ENCODE data around the gene ACTR5.

ACTR5 gene

DNA sequence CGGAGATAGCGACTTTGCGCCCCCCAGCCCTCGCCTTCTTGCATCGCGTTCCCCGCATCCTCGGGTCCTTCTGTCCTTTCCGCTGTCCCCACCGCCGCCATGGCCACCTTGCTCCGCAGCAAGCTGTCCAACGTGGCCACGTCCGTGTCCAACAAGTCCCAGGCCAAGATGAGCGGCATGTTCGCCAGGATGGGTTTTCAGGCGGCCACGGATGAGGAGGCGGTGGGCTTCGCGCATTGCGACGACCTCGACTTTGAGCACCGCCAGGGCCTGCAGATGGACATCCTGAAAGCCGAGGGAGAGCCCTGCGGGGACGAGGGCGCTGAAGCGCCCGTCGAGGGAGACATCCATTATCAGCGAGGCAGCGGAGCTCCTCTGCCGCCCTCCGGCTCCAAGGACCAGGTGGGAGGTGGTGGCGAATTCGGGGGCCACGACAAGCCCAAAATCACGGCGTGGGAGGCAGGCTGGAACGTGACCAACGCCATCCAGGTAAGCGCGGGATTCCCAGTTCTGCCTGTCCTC lies 23.6 kb upstream of the ACTR5 start:
- DNase-seq (ENCODE audit: low spot score): no peak
- H3K9me3 ChIP-seq (replicated peaks in 1 of 2; ENCODE audit: control insufficient read depth in 2 of 2, insufficient read depth in 1 of 2, low read depth in 1 of 2, low read length in 2 of 2): peaks cover 9 to 10% of the 10 kb centered on the region in 2 donors

DNA sequence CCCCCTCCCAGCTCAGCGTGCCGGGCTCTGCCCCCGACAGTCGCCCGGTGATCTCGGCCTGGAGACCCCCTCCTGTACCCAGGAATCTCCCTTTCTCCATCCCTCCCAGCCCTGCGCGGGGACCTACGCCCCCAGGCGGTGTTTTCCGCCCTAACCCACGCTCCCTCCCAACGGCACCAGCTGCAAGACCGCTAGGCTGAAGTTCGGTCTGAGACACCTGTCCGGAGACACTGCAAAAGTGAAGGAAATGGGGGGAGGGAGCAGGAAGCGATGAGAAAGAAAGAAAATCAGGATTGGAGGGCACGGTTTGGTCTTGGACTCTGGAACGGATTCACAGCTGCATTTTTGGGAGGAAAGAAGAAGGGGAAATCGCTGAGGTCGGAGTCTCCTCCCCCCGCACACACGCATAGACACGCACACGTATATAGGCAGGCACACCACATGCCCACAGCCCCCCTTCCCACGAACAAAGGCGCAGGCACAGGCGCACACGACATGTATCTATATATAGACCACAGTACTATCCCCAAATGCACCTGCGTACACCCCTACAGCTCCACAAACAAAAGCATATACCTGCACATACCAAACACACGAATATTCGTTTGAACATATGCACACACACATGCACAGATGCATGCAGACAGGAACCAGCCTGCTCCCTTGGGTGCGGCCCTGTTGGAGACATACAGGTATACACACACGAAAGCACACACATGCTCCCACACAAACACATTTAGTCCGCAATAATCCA lies 22.9 kb upstream of the ACTR5 start:
- no peak overlapping the region for H3K27ac ChIP-seq (replicated peaks; ENCODE audit: low read length)
- peaks cover 72 to 100% (median 99%) of the 10 kb centered on the region in 3 experiments for H3K27me3 ChIP-seq (ENCODE audit: control insufficient read depth in 3 of 3, insufficient read depth in 3 of 3, low read depth in 1 of 3, low read length in 3 of 3)
- H3K4me3 ChIP-seq (ENCODE audit: low read length in 2 of 2): no peak overlapping the region
- H3K14ac ChIP-seq (ENCODE audit: low read length): no peak overlapping the region
- H3K18ac ChIP-seq (ENCODE audit: low read length): peak overlapping the region; percentile 88
- H2BK12ac ChIP-seq (ENCODE audit: low read length): no peak overlapping the region
- WGBS, 2 donors (ENCODE audit: extremely low coverage in 2 of 2, insufficient read length in 2 of 2, insufficient replicate concordance in 1 of 2): no CpG with 5 or more reads among the region's 35 CpGs
- no peak overlapping the region for H4K91ac ChIP-seq (ENCODE audit: low read depth, low read length, poor library complexity)
- H4K8ac ChIP-seq (ENCODE audit: low read depth, low read length): no peak overlapping the region
- H3K4me1 ChIP-seq (ENCODE audit: control insufficient read depth in 2 of 2, insufficient read depth in 1 of 2, low read depth in 1 of 2, low read length in 2 of 2): peaks cover 13 to 32% of the 10 kb centered on the region in 2 donors
- H2AK5ac ChIP-seq (ENCODE audit: low read depth, low read length): no peak overlapping the region
- H3K9me3 ChIP-seq (replicated peaks in 1 of 2; ENCODE audit: control insufficient read depth in 2 of 2, insufficient read depth in 1 of 2, low read depth in 1 of 2, low read length in 2 of 2): peaks cover 15 to 16% of the 10 kb centered on the region in 2 donors
- no peaks in the 10 kb centered on the region for H3K79me1 ChIP-seq (ENCODE audit: low read depth, low read length)
- H3K23ac ChIP-seq (ENCODE audit: low read depth, low read length, poor library complexity): peak overlapping the region; percentile 83
- H2BK120ac ChIP-seq (ENCODE audit: low read depth, low read length): no peak overlapping the region
- no peak overlapping the region for H3K4ac ChIP-seq (ENCODE audit: low read length)
- peak overlapping the region; percentile 82 for H2AFZ ChIP-seq (ENCODE audit: low read length)
- no peaks in the 10 kb centered on the region for H3K36me3 ChIP-seq (replicated peaks in 1 of 2; ENCODE audit: control insufficient read depth in 2 of 2, insufficient read depth in 2 of 2, low read length in 2 of 2)
- no peak overlapping the region for H3K4me2 ChIP-seq (ENCODE audit: insufficient read depth, low read length, poor library complexity, severe bottlenecking)
- peak overlapping the region; percentile 68 for H2BK15ac ChIP-seq (ENCODE audit: low read length)
- H2BK5ac ChIP-seq (ENCODE audit: low read length): no peak overlapping the region
- DNase-seq (ENCODE audit: low spot score): no peak
- H3K9ac ChIP-seq (ENCODE audit: low read depth, low read length, poor library complexity): no peak overlapping the region

More for the DNA sequence above, 23.6 kb upstream of the ACTR5 start:
- Histone ChIP-seq H3K4me3 (ENCODE audit: low read length in 2 of 2) (peak overlapping the region in 1 of 2 donors; percentile 13), H2BK120ac (ENCODE audit: low read depth, low read length) (no peak overlapping the region), H4K8ac (ENCODE audit: low read depth, low read length) (no peak overlapping the region), H2BK15ac (ENCODE audit: low read length) (peak overlapping the region; percentile 68), H3K79me1 (ENCODE audit: low read depth, low read length) (no peaks in the 10 kb centered on the region), H2BK5ac (ENCODE audit: low read length) (no peak overlapping the region), H3K27ac (replicated peaks; ENCODE audit: low read length) (no peak overlapping the region), H3K23ac (ENCODE audit: low read depth, low read length, poor library complexity) (peak overlapping the region; percentile 83), H3K9ac (ENCODE audit: low read depth, low read length, poor library complexity) (peak overlapping the region; percentile 24), H3K4me2 (ENCODE audit: insufficient read depth, low read length, poor library complexity, severe bottlenecking) (peak overlapping the region; percentile 72), H2BK12ac (ENCODE audit: low read length) (peak overlapping the region; percentile 4), H3K36me3 (replicated peaks in 1 of 2; ENCODE audit: control insufficient read depth in 2 of 2, insufficient read depth in 2 of 2, low read length in 2 of 2) (no peaks in the 10 kb centered on the region), H3K4ac (ENCODE audit: low read length) (no peak overlapping the region), H2AFZ (ENCODE audit: low read length) (peak overlapping the region; percentile 82), H3K18ac (ENCODE audit: low read length) (peak overlapping the region; percentile 88), H4K91ac (ENCODE audit: low read depth, low read length, poor library complexity) (no peak overlapping the region), H3K27me3 (ENCODE audit: control insufficient read depth in 3 of 3, insufficient read depth in 3 of 3, low read depth in 1 of 3, low read length in 3 of 3) (peaks cover 65 to 100% (median 95%) of the 10 kb centered on the region in 3 experiments), H3K14ac (ENCODE audit: low read length) (peak overlapping the region; percentile 49), H2AK5ac (ENCODE audit: low read depth, low read length) (peak overlapping the region; percentile 33), H3K4me1 (ENCODE audit: control insufficient read depth in 2 of 2, insufficient read depth in 1 of 2, low read depth in 1 of 2, low read length in 2 of 2) (peaks cover 13 to 37% of the 10 kb centered on the region in 2 donors)
- no CpG with 5 or more reads among the region's 46 CpGs for WGBS, 2 donors (ENCODE audit: extremely low coverage in 2 of 2, insufficient read length in 2 of 2, insufficient replicate concordance in 1 of 2)

DNA sequence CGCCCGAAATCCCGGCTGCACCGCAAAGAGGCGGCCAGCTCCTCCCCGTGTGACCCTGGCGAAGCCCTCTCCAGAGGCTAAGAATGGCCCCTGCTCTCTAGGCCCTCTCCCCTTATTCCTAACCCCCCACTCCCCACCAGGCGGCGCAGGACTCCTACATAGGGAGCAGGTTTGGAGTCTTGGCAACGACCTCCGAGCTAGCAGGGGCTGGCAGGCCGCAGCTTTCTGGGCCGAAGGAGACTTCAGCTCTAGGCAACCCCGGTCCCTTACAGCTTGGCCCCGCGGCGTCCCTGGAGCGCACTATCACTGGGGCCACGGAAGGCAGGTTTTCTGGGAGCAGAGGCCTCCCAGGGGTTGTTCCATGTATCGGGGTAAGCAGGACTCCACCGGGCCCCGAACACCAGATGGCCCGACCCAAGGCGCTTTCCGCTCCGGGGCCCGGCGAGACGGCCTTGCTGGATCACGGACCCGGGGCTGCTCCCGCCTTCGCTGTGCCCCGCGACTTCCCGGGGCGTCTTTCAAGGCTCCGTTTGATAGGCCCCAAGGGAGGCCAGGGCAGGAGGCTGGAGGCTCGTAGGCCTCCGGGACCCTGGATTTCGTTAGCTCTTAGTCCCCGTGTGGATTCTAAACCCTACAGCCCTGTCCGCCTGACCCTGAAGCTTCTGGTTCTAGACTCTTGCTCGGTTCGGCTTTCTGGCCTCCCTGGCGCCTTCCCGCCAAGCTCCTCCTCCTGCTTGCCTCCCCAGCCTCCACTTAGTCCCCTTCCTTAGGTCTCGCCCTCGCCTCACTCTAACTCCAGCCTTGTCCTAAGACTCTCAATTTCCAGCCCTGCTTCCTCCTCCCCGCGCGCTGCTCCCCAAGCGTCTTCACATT lies 22.1 kb upstream of the ACTR5 start:
- H3K9ac ChIP-seq (ENCODE audit: low read depth, low read length, poor library complexity): no peak overlapping the region
- peak; percentile 84 for DNase-seq (ENCODE audit: low spot score)
- H3K4me3 ChIP-seq (ENCODE audit: low read length in 2 of 2): no peak overlapping the region
- no peak overlapping the region for H3K14ac ChIP-seq (ENCODE audit: low read length)
- H3K23ac ChIP-seq (ENCODE audit: low read depth, low read length, poor library complexity): peak overlapping the region; percentile 82
- peak overlapping the region; percentile 69 for H2BK120ac ChIP-seq (ENCODE audit: low read depth, low read length)
- peak overlapping the region; percentile 81 for H2AFZ ChIP-seq (ENCODE audit: low read length)
- peak overlapping the region; percentile 54 for H2BK15ac ChIP-seq (ENCODE audit: low read length)
- no peak overlapping the region for H3K4me2 ChIP-seq (ENCODE audit: insufficient read depth, low read length, poor library complexity, severe bottlenecking)
- H2BK5ac ChIP-seq (ENCODE audit: low read length): no peak overlapping the region
- no peaks in the 10 kb centered on the region for H3K36me3 ChIP-seq (replicated peaks in 1 of 2; ENCODE audit: control insufficient read depth in 2 of 2, insufficient read depth in 2 of 2, low read length in 2 of 2)
- peak overlapping the region; percentile 79 for H2AK5ac ChIP-seq (ENCODE audit: low read depth, low read length)
- H3K9me3 ChIP-seq (replicated peaks in 1 of 2; ENCODE audit: control insufficient read depth in 2 of 2, insufficient read depth in 1 of 2, low read depth in 1 of 2, low read length in 2 of 2): peaks cover 15 to 16% of the 10 kb centered on the region in 2 donors
- H3K18ac ChIP-seq (ENCODE audit: low read length): peak overlapping the region; percentile 81
- no peak overlapping the region for H3K4ac ChIP-seq (ENCODE audit: low read length)
- H3K79me1 ChIP-seq (ENCODE audit: low read depth, low read length): no peaks in the 10 kb centered on the region
- H2BK12ac ChIP-seq (ENCODE audit: low read length): no peak overlapping the region
- peaks cover 13 to 27% of the 10 kb centered on the region in 2 donors for H3K4me1 ChIP-seq (ENCODE audit: control insufficient read depth in 2 of 2, insufficient read depth in 1 of 2, low read depth in 1 of 2, low read length in 2 of 2)
- H3K27ac ChIP-seq (replicated peaks; ENCODE audit: low read length): no peak overlapping the region
- H3K27me3 ChIP-seq (ENCODE audit: control insufficient read depth in 3 of 3, insufficient read depth in 3 of 3, low read depth in 1 of 3, low read length in 3 of 3): peaks cover 77 to 100% (median 99%) of the 10 kb centered on the region in 3 experiments
- no peak overlapping the region for H4K8ac ChIP-seq (ENCODE audit: low read depth, low read length)
- no peak overlapping the region for H4K91ac ChIP-seq (ENCODE audit: low read depth, low read length, poor library complexity)
- no CpG with 5 or more reads among the region's 53 CpGs for WGBS, 2 donors (ENCODE audit: extremely low coverage in 2 of 2, insufficient read length in 2 of 2, insufficient replicate concordance in 1 of 2)
